KBM-7 (cell line): ENCODE data around the gene IGDCC3.

Source experiments
- DNase-seq: peaks from one replicate; pipeline ENCODE4 v3.0.0-alpha.2; 2015
- in situ Hi-C: fragments of 300-500 bp; cut with MboI; formaldehyde crosslinking; loops from 2 replicates; pipeline ENCODE4 v1.14.3; 2020; ENCODE audit warnings: low sequenced_read_pairs, low pct_unique_long_range_greater_than_20kb, mixed read lengths

IGDCC3 gene

DNA sequence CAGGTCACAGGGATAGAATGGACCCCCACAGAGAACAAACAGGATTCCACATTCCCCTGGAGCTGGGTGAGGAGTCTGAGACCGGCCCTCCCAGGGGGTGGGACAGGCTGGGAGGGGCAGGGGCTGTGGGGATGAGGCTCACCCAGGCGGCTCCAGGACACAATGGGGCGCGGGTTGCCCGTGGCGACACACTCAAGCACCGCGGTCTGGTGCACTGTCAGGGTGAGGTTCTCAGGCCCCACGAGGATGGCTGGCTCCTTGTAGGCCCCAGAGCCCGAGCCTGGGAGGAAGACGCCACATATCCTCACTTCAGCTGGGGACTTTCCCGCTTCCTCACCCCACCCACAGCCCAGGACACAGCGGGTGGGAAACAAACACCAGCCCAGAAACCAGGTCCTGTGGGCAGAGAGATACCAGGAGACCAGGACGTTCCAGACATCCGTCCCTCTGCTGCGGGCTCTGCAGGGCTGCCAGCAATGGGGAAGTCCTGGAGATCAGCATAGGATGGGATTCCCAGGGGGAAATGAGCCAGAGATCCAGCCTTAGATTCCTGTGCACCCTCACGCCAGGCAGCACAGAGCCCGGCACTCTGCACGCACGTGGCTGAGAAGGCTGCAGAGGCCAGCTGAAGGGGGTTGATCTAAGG lies 43.1 kb downstream of the IGDCC3 start:
- no peak for DNase-seq
- in situ Hi-C loops = no loop called here

DNA sequence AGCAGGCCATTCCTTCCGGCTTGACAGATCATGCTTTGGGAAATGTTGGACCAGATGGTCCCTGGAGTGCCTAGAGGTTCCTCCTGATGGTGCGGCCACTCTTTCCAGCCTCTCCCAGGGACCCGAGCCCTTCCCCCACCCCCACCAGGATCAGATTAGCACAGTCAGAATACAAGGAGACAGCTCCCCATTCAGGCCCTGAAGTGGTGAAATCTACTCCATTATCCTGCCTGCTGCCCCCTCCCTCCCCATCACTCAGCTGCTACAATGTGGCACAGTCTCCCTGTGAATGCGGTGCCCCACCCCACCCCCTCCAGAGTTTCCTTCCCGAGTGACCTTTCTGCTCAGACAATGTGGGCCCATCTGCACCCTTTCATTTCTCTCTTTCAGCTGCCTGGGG lies 43.9 kb downstream of the IGDCC3 start:
- DNase-seq = no peak

DNA sequence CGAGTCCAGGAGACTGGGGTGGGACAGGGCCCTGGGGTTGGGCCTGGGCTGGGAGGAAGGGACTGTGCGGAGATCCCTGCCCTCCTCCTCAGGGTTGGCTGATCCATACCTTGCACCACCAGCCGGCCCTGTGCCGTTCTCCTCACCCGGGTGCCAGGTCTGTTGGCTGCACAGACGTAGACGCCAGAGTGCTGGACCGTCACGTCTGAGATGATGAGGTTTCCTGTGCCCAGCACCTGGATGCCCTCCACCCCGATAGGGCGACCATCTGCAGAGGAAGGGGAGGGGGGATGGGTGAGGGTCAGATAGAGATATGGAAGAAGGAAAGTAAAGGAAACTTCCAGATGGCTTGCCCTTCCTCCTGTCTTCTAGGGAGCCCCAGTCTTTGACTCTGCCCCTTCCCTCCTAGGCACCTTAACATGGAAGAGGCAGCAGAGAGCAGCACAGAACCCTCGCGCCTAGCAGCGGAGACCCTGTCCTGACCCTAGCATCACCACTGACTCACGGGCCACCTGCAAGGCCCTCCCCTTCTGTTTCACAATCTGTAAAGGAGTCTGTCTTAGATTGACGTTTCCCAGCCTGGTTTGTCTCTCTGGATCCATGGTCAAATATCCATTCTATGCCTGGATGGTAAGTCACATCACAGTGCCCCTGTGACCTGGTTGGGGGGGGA lies 44.5 kb downstream of the IGDCC3 start:
- DNase-seq = no peak
- in situ Hi-C loops = no loop called here

More for the DNA sequence above, 43.9 kb downstream of the IGDCC3 start:
- in situ Hi-C loops = no loop called here

DNA sequence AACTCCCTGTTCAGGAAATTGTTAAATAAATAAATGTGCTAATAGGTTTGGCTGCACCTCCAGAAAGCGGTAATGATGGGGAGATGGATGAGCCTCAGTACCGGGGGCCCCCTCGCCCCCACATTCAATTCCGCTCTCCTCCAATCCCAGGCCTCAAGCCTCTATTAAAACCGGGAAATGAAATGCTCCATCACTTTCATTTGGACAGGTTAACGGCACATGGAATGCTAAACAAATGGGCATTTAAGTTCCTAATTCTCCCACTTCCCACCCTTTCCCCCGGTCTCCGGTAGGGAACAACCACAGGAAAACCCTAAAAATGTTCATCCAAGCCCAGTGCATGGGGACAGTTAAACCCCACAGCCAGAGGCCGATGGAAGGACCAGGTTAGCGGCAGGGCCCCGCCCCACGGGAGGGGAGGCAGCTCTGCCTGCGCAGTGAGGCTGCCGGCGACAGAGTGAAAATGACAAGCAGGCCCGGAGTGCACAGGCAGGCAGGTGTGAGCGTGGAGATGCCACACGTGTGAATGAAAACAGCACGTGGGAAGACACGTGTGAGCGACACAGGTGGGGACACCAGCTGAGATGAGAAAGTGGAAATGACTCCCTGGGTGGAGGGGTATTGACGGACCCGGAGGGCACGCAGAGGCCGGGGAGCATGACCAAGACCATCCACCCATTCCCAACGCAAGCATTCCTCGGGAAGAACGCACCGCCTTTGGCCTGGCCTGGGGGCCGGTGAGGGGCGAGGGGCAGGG lies 45.2 kb downstream of the IGDCC3 start:
- in situ Hi-C loops = no loop called here

DNA sequence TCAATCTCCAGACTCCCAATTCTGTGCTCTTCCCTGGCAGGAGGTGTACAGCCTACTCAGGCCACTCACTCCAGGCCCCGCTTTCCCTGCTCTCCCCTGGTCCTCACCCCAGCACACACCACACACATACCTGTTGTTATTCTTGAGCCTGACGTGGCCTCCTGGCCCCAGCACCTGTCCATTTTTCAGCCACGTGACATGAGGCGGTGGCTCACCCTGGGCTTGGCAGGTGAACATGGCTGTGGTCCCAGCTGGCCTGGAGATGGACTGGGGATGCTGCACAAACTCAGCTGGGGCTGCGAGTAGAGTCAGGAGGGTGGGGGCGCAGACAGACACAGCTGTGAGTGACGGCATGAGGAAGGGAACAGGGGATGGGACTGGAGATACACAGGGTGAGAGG lies 46.0 kb downstream of the IGDCC3 start:
- in situ Hi-C loops = no loop called here
- no peak for DNase-seq

More for the DNA sequence above, 45.2 kb downstream of the IGDCC3 start:
- no peak for DNase-seq

DNA sequence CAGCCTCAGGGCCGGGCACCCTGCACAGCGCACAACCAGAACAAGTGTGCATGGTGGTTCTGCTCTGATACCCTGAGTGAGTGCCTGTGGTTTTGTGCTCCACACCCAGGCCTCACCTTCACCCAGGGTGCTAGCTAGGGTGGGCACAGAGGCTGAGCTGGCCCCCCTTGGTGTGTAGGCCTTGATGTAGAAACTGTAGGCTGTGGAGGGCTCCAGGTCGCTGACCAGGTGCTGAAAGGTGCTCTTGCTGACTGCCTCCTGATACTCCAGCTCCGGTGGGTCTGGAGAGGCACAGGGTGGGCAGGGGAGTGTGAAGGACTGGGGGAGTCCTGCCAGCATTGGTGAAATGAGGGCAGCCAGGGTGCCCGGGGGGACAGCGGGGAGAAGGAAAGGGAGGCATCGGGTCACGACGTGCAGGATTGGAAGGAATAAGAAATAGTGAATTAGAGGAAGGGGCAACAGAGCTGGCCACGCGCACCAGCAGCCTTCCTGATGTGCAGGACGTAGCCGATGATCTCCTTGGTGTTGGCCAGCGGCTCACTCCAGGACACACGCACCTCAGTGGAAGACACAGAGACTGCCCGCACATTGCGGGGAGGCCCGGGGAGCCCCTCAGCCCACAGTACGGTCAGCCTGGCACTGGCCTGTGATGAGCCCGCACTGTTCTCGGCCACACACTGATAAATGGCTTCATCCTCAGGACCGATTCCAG lies 46.7 kb downstream of the IGDCC3 start:
- in situ Hi-C loops = no loop called here
- no peak for DNase-seq

DNA sequence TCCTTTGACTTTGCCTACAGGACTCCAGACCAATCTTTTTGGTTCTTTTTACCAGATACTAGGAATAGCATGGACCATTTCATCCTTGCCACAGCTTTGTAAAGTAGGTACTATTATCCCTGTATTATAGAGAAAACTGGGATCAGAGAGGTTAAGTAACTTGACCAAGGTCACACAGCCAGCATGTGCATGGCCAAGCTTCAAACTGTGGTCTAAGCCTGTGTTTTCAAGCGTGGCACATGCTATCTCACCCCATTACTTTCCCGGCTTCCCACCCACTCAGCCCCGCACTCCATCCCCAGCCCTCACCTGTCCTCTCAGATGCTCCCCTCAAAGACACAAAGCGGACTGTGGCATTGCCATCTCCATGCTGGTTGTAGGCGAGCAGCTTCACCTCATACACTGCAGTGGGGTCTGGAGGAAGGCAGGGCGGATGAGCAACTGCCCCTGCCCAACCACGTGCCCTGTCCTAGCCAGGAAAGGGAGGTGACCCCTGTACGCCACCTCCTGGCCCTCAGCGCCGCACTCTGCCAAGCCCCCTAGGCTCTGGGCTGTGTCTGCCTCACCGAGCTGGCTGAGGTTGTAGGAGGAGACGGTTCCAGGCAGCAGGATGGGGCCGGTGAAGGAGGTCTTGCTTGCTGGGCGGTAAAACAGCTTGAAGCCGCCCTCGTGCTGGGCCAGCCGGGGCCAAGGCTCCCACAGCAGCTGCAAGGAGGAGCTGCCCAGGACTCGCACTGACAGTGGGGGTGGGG lies 47.6 kb downstream of the IGDCC3 start:
- in situ Hi-C loops = no loop called here
- DNase-seq = no peak

DNA sequence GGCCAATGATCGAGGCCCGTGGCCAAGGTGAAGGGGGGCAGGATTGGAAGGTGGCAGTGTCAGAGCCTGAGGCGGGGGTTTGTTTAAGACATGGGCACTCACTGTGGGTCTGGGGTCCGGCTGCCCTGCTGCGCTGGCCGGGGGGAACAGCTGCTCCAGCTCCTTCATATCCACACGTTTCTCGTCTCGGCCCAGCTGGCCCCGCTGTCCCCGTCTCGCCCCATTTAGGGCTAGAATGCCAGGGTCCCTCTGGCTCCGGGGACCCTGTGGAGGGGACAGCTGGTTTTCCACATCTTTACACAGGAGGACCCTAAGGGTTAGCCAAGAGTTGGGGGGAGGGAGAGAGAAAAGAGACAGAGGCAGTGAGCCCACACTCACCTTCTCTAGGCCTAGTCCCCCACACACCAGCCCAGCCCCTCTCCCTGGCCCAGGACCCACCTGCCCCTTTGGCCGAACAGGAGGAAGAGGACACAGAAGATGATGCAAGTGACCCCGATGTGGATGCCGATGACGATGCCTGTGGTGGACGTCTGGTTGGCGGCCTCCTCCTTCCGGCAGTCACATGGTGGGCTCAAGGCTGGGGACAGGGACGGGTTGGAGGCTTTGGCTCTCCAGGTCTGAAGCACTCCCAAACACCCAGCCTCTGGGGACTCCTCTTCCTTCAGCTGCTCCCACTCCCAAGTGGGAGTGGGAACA lies 48.4 kb downstream of the IGDCC3 start:
- in situ Hi-C loops = no loop called here
- no peak for DNase-seq

DNA sequence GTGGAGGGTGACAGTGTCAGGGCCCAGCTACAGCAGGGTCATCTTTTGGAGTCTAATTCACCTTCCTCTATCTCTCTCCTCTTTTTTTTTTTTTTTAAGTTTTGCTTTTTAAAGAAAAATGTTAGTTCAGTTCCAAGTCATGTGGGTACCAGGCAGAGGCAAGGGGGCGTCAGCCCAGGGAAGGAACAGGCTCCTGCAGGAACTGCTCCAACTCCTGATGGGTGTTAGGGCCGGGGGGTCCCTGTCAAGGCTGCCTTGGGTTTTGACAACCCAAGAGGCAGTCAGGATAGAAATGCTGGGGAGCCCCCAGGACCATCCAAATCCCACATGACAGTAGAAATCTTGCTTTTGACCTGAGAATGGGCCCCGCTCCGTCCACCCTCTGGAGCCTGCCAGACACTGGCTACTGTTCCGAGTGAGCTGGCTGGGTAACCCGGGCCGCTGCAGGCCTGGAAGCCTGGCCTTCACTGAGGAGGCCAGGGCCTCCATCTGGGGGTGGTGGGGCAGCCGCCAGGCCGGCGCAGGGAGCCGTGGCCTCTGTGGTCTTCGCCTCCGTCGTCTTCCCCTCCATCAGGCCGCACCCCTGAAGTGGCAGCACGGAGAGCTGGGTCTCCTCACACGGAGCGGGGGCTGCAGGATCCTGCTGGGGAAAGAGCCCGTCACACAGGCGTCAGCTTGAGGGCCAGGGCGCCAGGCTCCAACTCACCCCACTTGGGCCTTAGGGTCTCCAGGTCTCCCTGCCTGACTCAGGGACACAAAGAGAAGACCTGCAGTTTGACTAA lies 49.1 kb downstream of the IGDCC3 start:
- in situ Hi-C loops = no loop called here
- no peak for DNase-seq

DNA sequence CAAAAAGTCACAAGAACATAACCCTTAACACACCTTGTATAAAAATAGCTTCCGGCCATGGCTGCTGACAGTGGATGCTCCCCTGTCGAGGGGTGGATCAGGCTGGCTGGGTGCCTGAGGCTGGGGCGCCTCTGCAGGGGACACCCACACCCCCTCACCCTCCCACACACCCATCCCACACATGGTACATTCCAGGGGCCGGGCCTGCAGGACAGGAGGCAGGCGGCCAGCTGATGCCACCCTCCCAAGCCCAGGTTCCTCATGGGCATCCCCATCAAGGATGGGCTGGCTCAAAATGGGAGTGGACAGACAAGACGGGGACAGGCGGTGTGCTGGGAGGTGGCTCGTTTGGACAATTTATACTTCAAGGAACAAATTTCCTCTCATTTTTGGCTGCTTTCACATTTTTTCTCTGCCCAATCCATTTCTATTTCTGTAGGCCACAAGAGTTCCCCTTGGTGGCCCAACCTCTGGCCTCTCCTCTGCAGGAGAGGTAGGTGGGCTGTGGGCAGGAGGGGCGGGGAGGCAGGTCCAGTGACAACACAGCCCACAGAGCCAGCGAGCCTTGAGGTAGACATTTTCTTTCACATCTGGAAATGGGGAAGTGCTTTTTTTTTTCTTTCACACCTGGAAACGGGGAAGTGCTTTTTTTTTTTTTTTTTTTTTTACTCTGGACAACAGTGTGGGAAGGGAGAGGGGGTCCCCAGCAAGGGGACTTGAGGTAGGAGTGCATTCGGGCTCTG lies 50.0 kb downstream of the IGDCC3 start:
- in situ Hi-C loops = no loop called here
- peak; percentile 74 for DNase-seq

DNA sequence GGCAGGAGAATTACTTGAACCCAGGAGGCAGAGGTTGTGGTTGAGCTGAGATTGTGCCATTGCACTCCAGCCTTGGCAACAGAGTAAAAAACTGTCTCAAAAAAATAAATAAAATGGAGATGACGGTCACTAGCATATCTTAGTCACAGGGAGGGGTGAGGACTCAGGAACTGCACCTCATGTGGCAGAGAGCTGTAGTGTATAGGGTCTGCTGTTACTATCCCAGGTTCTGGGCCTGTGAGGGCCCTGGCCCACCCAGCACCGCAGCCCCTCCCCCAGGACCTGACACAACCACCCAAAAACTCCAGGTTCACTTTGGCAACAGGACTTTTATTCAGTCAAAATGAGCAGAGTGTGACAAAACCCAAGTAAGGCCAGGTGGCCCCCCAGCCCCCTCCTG lies 51.0 kb downstream of the IGDCC3 start:
- in situ Hi-C loops = no loop called here
- no peak for DNase-seq

DNA sequence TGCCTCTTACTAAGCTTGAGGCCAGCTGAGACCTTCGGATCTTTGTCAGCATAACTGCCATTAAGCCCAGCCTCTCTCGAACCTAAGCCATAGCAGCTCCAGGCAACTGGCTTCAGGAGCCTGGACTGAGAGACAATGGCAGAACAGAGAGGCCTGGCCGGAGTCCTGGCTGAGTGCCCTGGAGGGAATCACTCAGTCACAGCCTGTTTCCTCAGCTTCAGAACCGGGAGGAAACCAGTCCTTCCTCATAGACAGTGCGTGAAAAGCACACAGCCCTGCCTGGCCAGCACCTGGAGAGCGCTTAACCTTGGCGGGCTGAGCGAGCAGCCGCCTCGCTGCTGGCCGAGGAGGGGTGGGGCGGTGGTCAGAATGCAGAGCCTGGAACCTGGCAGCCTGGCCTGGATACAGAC lies 51.7 kb downstream of the IGDCC3 start:
- no peak for DNase-seq
- in situ Hi-C loops = no loop called here

DNA sequence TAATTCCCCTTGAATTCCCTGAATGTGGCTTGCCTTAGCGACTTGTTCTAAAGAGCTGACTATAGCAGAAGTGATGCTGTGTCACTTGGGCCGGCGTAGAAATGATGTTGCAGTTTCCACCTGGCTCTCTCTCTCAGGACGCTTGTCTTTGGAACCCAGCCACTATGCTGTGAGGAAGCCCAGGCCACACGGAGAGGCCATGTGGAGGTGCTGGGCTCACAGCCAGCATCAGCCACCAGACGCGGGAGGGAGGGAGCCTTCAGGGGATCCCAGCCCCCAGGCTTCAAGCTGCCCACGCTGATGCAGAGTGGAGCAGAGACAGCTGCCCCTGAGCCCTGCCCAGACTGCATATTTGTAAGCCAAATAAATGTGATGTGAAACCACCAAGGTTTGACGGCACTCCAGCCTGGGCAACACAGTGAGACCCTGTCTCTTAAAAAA lies 54.7 kb downstream of the IGDCC3 start:
- in situ Hi-C loops = loop anchor here (5.0 kb wide), 1 partner anchor 59 kb away; no protein-coding TSS in a partner anchor
- peak; percentile 57 for DNase-seq

DNA sequence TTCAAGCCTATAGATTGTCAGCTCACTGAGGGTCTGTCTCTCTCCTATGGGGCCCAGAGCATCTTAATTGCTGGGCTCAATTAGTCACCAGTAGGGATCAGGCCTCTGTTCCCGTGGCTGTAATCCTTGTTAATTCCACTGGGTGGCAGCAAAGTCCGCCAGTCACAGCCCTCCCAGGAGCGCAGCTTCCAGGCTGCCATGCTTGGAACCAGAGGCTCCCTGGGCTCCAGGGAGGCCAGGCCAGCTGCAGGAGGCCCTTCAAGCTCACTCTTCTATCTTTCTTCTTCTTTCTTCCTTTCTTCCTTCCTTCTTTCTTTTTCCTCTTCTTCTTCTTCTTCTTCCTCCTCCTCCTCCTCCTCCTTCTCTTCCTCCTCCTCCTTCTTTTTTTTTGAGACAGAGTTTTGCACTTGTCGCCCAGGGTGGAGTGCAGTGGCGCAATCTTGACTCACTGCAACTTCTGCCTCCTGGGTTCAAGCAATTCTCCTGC lies 58.9 kb downstream of the IGDCC3 start:
- DNase-seq = peak; percentile 96
- in situ Hi-C loops = no loop called here

DNA sequence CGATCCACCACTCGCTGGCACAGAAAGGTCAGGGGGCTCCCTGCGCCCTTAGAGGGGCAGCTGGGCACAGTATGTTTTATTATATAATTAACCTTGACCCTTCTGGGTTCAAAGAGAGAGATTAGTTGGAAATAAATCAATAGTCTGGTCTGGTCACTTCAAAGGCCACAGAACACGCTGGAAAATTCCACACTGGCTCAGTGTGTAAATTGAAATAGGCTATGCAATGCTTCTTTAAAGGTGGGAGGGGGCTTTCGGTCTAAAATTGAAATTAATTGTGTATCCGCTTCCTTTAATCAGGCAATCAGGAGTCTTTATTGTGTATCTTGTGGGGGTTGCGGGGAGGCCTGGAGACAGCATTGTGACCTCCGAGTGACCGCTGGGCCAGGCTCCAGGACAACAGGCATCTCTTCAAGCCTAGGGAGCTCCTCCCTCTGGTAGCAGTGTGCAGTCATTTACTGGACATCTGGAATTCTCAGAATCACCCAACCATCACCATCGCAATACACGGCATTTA lies 65.3 kb downstream of the IGDCC3 start:
- in situ Hi-C loops = no loop called here
- DNase-seq = no peak

DNA sequence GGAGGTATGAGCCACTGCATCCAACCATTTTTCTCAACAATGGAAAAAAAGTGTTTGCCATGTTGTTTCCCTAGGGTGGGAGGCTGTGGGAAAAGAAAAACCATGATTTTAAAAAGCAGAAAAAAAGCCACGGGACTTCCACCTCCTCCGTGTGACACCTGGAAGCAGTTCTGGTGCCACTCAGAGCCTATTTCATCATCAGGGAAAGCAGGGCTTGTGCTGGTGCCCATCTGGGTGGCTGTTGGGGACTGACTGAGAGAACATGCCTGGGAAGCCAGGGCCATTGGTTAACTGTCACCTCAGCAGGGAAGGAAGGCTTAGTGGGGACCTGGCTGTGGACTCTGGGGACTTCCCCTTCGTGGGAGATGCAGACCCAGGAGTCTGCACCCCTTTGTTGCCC lies 66.0 kb downstream of the IGDCC3 start:
- in situ Hi-C loops = no loop called here
- DNase-seq = no peak
